Cardiac muscle cell (in vitro differentiated cells and primary cell): Measurements from ENCODE around the gene SDK2. TPM values are rescaled to one million over a fixed set of nuclear protein-coding genes. Genes with fewer than 3 reads are reported as not detected.

ENCODE experiments used
- DNase-seq, 2 donors: peaks; one replicate each; pipeline versions ENCODE4 v3.0.0 to v3.0.0-alpha.2; 2010 to 2017; ENCODE audit warnings: low read depth in 1 of 2, low spot score in 1 of 2
- H3K27ac ChIP-seq: fragments of 200-600 bp; sonication (generic); 2 replicates; pipeline ENCODE4 v1.5.1; 2016
- H3K27me3 ChIP-seq: fragments of 200-600 bp; sonication (generic); 2 replicates; pipeline ENCODE4 v1.6.0; 2016; ENCODE audit warnings: control low read depth
- H3K36me3 ChIP-seq: fragments of 200-600 bp; sonication (generic); 2 replicates; pipeline ENCODE4 v1.5.1; 2016; ENCODE audit warnings: control low read depth
- H3K4me1 ChIP-seq: fragments of 200-600 bp; sonication (generic); 2 replicates; pipeline ENCODE4 v1.8.1; 2017; ENCODE audit warnings: low read depth, mild to moderate bottlenecking, mixed run types
- H3K4me3 ChIP-seq: fragments of 200-600 bp; sonication (generic); 2 replicates; pipeline ENCODE4 v1.5.1; 2016; ENCODE audit warnings: mild to moderate bottlenecking
- H3K9me3 ChIP-seq: fragments of 200-600 bp; sonication (generic); 2 replicates; pipeline ENCODE4 v1.5.1; 2017; ENCODE audit warnings: low read depth, mild to moderate bottlenecking, control low read depth
- polyA plus RNA-seq: library from polyadenylated mRNA; unstranded; fragments of >200 nt; fragmentation: Nextera tagmentation; extraction: Ambion mirVana; gene quantifications from 2 replicates; pipeline ENCODE4 v1.2.1, GENCODE V29; 2016
- total RNA-seq: library from RNA; depleted of rRNA; stranded (reverse); fragments of >200 nt; gene quantifications from 2 replicates; pipeline ENCODE4 v1.2.3, GENCODE V29; 2016
- TF ChIP-seq, protein P1 (sequence below): IDR thresholded peaks from 2 replicates; pipeline ENCODE4 v1.5.1; 2012; ENCODE audit warnings: low read depth, mild to moderate bottlenecking, low read length

Gene SDK2
- total and polyA plus RNA-seq, 2 experiments from 2014 or later = 11.8 to 46.8 TPM

DNA sequence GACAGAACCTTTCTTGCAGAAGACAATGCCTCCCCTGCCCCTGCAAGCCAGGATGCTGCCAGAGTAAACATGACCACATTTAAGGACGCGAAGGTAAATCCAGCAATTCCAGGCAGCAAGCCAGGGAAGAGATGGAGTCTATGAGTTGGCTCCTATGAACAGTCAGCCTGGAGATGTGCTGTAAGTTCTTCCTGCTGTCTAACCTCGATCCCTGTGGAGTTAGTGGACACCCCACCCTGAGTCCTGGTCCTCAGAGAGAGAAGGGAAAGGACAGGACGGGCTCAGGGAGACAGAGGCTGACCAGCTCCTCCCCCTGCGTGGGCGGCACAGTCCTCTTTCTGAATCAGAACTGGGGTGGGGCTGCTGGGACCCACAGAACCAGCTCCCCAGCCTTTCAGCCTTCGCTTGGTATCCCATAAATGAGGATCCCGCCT, 357.4 kb downstream of the SDK2 start:
- peak in 1 of 2 donors; percentile 73 for DNase-seq
- H3K36me3 ChIP-seq = no peaks in the 10 kb centered on the region
- H3K4me1 ChIP-seq = peaks cover 23% of the 10 kb centered on the region
- H3K27me3 ChIP-seq = no peaks in the 10 kb centered on the region
- TF ChIP-seq, protein P1, sequence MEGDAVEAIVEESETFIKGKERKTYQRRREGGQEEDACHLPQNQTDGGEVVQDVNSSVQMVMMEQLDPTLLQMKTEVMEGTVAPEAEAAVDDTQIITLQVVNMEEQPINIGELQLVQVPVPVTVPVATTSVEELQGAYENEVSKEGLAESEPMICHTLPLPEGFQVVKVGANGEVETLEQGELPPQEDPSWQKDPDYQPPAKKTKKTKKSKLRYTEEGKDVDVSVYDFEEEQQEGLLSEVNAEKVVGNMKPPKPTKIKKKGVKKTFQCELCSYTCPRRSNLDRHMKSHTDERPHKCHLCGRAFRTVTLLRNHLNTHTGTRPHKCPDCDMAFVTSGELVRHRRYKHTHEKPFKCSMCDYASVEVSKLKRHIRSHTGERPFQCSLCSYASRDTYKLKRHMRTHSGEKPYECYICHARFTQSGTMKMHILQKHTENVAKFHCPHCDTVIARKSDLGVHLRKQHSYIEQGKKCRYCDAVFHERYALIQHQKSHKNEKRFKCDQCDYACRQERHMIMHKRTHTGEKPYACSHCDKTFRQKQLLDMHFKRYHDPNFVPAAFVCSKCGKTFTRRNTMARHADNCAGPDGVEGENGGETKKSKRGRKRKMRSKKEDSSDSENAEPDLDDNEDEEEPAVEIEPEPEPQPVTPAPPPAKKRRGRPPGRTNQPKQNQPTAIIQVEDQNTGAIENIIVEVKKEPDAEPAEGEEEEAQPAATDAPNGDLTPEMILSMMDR = no peak
- no peak overlapping the region for H3K4me3 ChIP-seq
- no peak overlapping the region for H3K27ac ChIP-seq
- H3K9me3 ChIP-seq = no peaks in the 10 kb centered on the region

DNA sequence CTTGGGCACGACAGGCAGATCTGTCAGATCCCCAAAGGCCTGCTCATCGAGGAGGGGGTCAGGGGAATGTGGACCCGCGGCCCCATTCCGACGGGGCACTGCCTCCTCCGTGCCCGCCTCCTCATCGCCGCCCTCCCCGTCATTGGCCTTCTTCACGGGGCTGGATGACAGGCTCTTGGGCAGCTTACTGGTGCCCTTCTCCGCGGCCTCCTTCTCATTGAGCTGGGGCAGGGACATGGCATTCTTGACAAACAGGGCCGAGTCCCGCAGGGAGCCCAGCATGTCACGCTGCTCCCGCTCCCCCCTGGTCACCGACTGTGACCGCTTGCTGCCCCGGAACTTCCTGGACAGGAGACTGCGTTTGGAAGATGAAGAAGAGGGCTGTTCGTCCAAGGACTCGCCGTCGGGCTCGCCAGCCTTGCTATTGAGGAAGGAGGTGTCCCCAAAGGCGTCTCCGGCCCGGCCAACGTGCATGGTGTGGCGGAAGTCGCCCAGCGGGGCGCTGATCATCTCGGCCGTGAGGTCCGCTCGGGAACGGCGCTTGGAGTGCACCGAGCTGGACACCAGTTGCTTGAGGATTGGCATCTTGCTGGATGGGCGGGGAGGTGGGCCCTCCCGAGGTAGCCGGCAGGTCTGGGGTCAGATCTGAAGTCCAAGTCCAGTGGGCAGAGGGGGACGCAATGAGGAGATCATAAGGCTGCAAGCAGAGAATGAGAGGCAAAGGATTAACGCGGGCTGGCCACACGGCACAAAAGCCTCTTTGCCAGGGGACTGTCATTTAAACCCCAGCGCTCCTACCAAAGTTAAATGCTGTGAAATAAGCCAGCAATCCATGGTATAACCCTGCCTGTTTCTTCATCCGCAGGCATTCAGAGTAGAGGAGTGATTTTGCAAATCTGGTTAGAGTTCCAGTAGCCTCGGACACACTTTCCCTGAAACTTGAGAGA, 358.1 kb downstream of the SDK2 start:
- H3K27me3 ChIP-seq = no peaks in the 10 kb centered on the region
- H3K36me3 ChIP-seq = no peaks in the 10 kb centered on the region
- no peak overlapping the region for H3K27ac ChIP-seq
- no peak overlapping the region for H3K4me3 ChIP-seq
- H3K9me3 ChIP-seq = no peaks in the 10 kb centered on the region
- H3K4me1 ChIP-seq = peaks cover 16% of the 10 kb centered on the region
- TF ChIP-seq, protein P1 = no peak
- no peak for DNase-seq

DNA sequence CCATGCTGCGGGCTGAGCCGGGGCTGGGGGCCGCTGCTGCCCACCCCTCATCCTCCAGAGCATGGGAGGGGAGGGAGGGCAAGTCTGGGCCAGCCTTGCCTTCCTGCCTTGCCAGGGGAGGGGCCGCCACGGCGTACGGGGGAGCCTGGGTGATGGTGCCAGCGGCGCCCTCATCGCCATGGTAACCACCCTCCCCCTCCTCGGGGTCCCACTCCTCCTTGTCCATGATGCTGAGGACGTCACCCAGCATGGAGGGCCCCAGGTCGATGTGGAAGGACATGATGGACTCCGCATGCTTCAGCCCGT, 358.7 kb downstream of the SDK2 start:
- H3K36me3 ChIP-seq = no peaks in the 10 kb centered on the region
- H3K27ac ChIP-seq = no peak overlapping the region
- no peak overlapping the region for H3K4me3 ChIP-seq
- no peaks in the 10 kb centered on the region for H3K27me3 ChIP-seq
- peaks cover 13% of the 10 kb centered on the region for H3K4me1 ChIP-seq
- TF ChIP-seq, protein P1 = no peak
- no peaks in the 10 kb centered on the region for H3K9me3 ChIP-seq
- no peak for DNase-seq

DNA sequence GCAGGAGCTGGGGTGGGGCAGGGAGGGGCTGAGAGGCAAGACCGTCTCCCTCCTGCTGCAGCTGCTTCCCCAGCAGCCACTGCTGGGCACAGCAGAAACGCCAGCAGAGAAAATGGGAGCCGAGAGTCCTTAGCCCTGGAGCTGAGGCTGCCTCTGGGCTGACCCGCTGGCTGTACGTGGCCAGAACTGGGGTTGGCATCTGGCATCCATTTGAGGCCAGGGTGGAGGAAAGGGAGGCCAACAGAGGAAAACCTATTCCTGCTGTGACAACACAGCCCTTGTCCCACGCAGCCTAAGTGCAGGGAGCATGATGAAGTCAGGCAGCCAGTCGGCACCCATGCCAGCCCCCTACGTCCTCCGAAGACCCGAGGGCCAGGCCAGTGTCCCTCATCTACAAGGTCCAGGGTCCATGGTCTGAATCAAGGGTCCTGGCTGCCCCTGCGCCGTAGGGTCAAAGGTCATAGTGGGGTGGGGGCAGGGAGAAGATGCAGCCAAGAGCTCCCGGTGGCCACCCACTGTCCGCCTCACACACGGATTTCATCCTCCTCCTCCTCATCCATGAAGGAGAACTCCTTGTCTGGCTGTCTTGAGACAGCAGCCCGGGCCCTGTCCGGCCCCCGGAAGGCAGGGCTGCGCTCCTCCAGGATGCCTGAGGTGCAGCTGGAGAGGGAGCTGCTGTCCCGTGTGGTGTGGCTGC, 359.2 kb downstream of the SDK2 start:
- peaks cover 13% of the 10 kb centered on the region for H3K4me1 ChIP-seq
- H3K4me3 ChIP-seq = no peak overlapping the region
- H3K36me3 ChIP-seq = no peaks in the 10 kb centered on the region
- no peak for DNase-seq
- H3K9me3 ChIP-seq = no peaks in the 10 kb centered on the region
- no peaks in the 10 kb centered on the region for H3K27me3 ChIP-seq
- H3K27ac ChIP-seq = peak overlapping the region; percentile 90
- TF ChIP-seq, protein P1 = no peak
